Amniotic stem cell (primary cell): ENCODE data around the gene TESK2.
"Not testable (repeated sequence)": the region's sequence is repeated elsewhere in the genome, so short reads cannot be mapped to it uniquely, and the experiment has no call there.

Source experiments
- DNase-seq: peaks from one replicate; lab custom pipeline; 2025; lab: John Stamatoyannopoulos, UW

Gene TESK2

DNA sequence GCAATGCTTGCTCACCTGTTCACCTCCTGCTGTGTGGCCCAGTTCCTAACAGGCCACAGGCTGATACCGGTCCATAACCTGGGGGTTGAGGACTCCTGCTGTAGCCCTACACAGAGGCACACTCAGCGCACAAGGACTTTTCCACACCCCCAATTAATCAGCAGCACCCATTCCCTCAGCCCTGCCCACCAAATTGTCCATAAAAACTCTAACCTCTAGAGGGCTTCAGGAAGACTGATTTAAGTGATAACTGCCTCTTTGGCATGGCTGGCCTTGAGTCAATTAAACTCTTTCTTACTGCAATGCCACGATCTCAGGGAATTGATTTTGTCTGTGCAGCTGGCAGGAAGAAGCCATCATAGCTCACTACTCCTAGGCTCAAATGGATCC lies 79.5 kb downstream of the TESK2 start:
- no peak for DNase-seq

DNA sequence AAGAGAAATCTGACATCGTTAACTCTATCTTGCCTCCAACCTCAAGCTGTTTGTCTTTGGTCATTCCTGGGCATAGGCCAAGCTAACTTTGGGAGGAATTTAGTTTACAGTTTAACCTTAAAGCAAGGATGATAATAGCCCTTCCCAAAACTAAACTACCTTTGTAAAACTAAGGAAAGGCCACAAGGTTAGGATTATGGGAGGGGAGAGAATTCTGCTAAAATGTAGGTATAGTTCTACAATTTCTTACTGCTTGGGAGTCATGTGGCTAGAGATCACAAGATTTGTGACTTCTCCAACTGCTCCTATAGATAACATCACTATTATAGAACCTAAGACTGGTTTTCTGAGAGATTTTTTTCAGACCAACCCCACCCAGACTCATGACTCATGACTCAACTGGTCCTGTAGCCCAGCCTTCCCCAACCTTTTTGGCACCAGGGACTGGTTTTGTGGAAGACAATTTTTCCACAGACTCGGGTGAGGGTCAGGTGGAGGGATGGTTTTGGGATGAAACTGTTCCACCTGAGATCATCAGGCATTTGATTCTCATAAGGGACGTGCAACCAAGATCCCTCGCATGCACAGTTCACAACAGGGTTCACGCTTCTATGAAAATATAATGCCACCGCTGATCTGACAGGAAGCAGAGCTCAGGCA lies 80.0 kb downstream of the TESK2 start:
- DNase-seq, result no peak

DNA sequence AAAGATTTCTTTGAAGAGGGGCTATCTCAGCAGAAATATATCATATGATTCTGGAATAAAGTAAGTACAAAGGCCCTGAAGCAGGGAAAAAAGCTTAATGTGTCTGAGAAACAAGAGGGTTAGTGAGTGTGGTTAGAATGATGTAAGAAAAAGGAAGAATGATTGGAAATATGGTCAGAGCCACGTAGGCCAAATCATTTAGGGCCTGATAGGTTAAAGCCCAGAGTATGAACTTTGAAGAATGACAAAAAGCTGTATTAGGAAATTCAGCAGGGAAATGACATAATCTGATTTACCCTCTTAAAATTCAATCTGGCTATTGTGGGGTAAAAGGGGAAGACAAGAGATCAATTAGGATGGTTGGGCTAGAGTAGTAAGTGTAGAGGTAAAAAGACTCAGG lies 81.7 kb downstream of the TESK2 start:
- DNase-seq, result no peak

- no peak for DNase-seq
Measured at GRCh38 chr1:45407629-45408287, 83.2 kb downstream of the TESK2 start.

DNA sequence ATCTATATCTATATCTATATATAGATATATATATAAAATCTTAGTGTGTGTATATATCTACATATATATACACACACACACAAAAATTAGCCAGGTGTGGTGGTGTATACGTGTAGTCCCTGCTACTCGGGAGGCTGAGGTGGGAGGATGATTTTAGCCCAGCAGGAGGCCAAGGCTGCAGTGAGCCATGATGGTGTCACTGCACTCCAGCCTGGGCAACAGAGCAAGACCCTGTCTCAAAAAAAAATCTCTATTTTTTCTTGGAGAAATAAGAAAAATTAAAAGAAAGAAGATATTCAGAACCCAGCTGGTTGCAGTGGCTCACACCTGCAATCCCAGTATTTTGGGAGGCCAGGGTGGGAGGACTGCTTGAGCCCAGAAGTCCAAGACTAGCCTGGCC lies 85.3 kb downstream of the TESK2 start:
- no peak for DNase-seq

- no peak for DNase-seq
Measured at GRCh38 chr1:45403718-45404117, 87.2 kb downstream of the TESK2 start.

GRCh38 chr1:45403298-45403697 lies 87.7 kb downstream of the TESK2 start:
- no peak for DNase-seq

DNA sequence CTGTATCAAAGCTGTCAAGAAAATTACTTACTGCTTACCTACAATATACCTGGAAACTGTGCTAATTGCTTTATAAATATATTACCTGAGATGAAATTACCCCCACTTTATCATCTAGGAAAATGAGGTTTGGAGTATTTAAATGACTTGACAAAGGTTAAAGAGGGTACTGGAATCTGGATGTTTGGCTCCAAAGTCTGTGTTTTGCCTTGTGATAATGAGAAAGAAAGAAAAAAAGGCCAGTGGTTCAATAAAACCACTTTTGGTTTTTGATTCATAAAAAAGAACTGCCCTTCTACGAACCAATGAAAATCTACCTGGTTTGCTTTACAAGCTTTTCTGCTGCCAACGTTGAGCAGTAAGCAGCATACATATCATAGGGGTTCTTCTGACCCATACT lies 89.4 kb downstream of the TESK2 start:
- DNase-seq, result no peak

GRCh38 chr1:45400049-45400448 lies 90.9 kb downstream of the TESK2 start:
- DNase-seq, result no peak

- DNase-seq, result no peak
Measured at GRCh38 chr1:45397285-45397684, 93.7 kb downstream of the TESK2 start.

DNA sequence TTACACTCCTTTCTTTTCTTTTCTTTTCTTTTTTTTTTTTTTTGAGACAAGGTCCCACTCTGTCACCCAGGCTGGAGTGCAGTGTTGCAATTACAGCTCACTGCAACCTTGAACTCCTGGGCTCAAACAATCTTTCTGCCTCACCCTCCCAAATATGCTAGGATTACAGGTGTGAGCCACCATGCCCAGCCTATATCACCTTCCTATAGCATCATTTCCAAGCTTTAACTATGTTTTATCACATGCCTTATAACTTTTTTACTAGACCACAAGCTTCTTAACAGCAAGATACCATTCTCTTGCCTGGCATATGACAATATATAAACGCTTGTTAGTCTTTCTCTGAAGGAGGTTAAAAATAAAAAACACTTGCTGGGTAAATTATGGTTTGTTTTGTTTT lies 95.4 kb downstream of the TESK2 start:
- DNase-seq, result no peak

GRCh38 chr1:45395051-45395450 lies 95.9 kb downstream of the TESK2 start:
- DNase-seq, result no peak

- no peak for DNase-seq
Measured at GRCh38 chr1:45394342-45394741, 96.6 kb downstream of the TESK2 start.

DNA sequence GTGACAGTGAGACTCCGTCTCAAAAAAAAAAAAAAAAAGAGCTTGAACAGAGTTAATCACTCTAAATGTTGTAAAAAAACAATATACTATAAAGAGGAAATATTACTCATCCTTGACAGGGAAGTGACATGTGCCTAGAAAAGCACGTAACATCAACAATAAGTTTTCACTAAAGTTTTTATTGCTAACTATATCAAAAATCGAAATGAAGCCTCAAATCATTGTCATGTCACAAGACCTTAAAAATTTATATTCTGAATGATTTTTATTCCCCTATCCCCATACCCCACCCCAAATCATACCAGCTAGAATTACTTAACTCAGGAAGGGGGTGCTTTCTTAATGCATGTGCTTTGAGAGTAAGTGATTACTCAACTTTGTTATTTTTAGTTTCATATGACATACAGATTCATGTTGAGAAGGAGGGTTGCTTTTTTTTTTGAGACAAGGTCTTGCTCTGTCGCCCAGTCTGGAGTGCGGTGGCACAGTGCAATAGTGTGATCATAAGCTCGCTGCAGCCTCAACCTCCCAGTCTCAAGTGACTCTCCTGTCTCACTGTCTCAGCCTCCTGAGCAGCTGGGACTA lies 97.2 kb downstream of the TESK2 start:
- DNase-seq, result no peak

GRCh38 chr1:45386219-45386618 lies 104.7 kb downstream of the TESK2 start:
- DNase-seq, result no peak

- no peak for DNase-seq
Measured at GRCh38 chr1:45385302-45385701, 105.7 kb downstream of the TESK2 start.

DNA sequence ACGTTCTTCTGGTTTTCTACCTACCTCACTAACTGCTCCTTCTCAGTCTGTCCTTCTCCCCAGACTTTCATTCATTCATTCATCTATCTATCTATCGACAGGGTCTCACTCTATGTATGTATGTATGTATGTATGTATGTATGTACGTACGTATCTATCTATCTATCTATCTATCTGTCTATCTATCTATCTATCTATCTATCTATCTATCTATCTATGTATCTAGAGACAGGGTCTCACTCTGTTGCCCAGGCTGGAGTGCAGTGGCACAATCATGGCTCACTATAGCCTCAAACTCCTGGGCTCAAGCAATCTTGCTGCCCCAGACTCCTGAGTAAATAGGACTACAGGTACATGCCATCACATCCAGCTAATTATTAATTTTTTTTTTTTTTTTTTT lies 106.8 kb downstream of the TESK2 start:
- DNase-seq, result not testable (repeated sequence)

- DNase-seq, result no peak
Measured at GRCh38 chr1:45383191-45383590, 107.8 kb downstream of the TESK2 start.

GRCh38 chr1:45381243-45381642 lies 109.7 kb downstream of the TESK2 start:
- no peak for DNase-seq

DNA sequence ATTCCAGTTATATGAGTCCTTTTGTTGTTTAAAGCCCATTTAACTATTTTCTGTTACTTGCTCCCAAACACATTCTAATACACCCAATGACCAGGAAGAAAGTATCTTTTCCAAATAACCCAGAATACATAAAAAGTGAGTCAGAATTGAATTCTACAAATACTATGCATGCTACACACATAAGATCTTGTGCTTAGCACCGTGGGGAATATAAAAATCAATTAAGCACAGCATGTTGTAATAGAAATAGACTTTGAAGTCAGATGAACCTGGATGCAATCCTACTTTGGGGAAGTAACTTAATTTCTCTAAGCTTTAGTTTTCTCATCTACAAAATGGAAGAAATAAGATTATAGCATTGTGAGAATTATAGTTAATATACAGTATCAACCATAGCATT lies 110.2 kb downstream of the TESK2 start:
- no peak for DNase-seq

DNA sequence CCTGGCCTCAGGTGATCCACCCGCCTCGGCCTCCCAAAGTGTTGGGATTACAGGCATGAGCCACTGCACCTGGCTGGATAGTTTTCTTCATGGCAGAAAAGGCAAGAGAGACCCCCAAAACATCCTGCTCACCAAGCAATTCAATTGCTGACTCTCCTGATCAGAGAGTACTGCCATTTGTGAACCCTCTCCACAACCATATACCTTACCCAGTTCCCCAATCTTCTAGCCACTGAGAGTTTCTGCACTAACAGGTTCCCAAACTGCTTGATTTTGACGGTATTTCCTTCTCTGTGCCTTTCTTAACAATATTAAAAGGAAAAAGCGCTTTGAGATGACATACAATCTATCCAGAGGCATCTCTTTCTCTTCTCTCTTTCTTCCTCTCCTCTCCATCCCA lies 110.8 kb downstream of the TESK2 start:
- DNase-seq, result no peak

GRCh38 chr1:45379524-45379923 lies 111.4 kb downstream of the TESK2 start:
- no peak for DNase-seq

- DNase-seq, result no peak
Measured at GRCh38 chr1:45378184-45378583, 112.8 kb downstream of the TESK2 start.
